ENCODE data around the gene TMEM208.

The TMEM208 gene

DNA sequence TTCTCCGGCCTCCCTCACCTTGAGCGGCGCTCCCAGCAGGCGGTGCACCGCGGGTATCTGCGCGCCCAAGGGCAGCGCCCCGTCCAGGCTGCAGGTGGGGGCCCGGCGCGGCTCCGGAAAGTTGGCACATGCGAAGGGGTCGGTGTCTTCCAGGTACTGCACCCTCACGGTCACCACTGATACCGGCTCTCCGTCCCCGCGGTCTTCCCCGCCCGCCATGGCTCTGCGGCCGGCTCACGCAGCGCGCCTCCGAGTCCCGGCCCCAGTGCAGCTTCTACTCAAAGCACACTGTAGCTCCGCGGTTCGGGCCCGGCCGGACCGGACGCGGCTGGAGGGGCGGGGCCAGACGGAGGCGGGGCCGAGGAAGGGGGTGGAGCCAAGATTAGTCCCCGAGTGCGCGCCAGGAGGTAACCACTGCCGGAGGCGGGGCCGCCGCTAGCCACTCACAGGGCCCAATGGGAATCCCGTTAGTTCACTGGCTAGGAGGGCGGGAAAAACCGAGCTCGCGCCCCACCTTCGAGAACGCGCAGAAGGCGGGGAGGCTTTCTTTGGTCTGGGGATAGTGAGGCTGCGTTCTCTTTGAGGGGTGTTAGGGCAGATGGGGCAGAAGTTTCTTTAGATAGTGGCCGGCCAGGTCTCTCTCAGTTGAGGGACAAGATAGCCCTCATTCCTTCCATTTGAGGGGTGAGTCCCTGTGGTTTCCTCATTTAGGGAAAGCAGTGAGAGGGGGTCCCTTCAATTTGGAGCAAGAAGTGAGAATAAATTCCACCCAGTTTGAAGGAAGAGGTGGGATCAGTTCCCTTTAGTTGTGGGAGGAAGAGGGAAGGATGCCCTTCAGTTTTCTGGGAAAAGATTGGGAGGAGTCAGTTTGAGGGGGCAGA is 20.5 kb downstream of the TMEM208 start, which contains the start of gene FHOD1:
Gene FHOD1, minus strand, starts transcription at position 290 of the 881 bp plus-strand sequence. Its CDS starts 71 bp downstream, at position 219.
- H3K4me3 ChIP-seq (ENCODE audit: low read depth, low read length), result peak within 1 kb of the TSS; percentile 77
- TF ChIP-seq, protein P1, sequence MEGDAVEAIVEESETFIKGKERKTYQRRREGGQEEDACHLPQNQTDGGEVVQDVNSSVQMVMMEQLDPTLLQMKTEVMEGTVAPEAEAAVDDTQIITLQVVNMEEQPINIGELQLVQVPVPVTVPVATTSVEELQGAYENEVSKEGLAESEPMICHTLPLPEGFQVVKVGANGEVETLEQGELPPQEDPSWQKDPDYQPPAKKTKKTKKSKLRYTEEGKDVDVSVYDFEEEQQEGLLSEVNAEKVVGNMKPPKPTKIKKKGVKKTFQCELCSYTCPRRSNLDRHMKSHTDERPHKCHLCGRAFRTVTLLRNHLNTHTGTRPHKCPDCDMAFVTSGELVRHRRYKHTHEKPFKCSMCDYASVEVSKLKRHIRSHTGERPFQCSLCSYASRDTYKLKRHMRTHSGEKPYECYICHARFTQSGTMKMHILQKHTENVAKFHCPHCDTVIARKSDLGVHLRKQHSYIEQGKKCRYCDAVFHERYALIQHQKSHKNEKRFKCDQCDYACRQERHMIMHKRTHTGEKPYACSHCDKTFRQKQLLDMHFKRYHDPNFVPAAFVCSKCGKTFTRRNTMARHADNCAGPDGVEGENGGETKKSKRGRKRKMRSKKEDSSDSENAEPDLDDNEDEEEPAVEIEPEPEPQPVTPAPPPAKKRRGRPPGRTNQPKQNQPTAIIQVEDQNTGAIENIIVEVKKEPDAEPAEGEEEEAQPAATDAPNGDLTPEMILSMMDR (IDR thresholded peaks at IDR 0.05; ENCODE audit: borderline replicate concordance, insufficient read depth, low read depth, low read length), result no peak

- TF ChIP-seq, protein P1 (IDR thresholded peaks at IDR 0.05; ENCODE audit: borderline replicate concordance, insufficient read depth, low read depth, low read length), result no peak
- H3K4me3 ChIP-seq (ENCODE audit: low read depth, low read length), result peak overlapping the region; percentile 55
Observed at GRCh38 chr16:67248073-67248400, 21.1 kb downstream of the TMEM208 start.

- peak within 1 kb of the TSS; percentile 55 for H3K4me3 ChIP-seq (ENCODE audit: low read depth, low read length)
- TF ChIP-seq, protein P1 (IDR thresholded peaks at IDR 0.05; ENCODE audit: borderline replicate concordance, insufficient read depth, low read depth, low read length), result 0 out of 2 replicates have a peak, but pooled peaks have one; percentile 30
Observed at GRCh38 chr16:67248401-67249177, 21.7 kb downstream of the TMEM208 start, which contains the start of gene SLC9A5. TSS of gene SLC9A5 (plus strand) at chr16:67248979. CDS start at chr16:67249015, 36 bp downstream.

DNA sequence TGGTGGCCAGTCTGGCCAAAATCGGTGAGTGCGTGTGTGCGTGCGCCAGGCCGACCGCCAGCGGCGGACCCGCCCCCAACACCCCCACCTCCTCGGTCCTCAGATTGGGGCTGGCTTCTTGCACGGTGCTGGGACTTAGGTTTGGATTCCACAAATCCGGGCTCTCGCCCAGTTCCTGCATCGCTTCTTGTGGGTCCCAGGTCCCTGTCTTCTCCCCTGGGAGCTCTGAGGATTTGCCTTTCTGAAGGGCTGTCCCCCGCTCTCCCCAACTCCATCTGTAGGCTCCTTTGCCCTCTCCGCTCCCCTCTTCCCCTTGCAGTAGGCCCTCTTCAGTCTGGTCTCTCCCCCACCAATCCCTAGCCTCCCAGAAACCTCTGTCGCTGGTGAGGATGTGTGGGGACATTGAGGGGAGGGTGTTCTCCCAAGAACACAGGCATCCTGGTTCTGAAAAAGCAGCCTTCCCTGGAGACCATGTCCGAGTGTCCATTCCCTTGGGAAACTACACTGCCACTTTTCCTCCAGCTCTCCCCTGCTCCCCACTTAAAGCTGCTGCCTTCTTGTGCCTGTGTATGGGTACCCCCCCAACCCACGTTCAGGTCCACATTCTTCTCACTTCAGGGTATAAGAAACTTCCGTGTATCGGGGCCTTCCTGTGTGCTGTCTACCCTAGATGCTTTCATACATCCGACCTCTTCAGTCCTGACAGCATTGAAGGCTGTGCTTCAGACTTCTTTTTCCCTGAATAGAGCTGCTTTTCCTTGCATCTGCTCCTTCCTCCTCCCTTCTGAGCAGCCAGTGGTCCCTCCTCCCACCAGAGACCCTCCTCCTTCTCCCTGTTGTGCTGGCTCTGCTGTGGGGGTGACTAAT is 22.5 kb downstream of the TMEM208 start:
- TF ChIP-seq, protein P1 (IDR thresholded peaks at IDR 0.05; ENCODE audit: borderline replicate concordance, insufficient read depth, low read depth, low read length), result no peak
- peak overlapping the region; percentile 55 for H3K4me3 ChIP-seq (ENCODE audit: low read depth, low read length)

- TF ChIP-seq, protein P1 (IDR thresholded peaks at IDR 0.05; ENCODE audit: borderline replicate concordance, insufficient read depth, low read depth, low read length), result no peak
- no peak overlapping the region for H3K4me3 ChIP-seq (ENCODE audit: low read depth, low read length)
Observed at GRCh38 chr16:67250045-67250327, 23.1 kb downstream of the TMEM208 start.

DNA sequence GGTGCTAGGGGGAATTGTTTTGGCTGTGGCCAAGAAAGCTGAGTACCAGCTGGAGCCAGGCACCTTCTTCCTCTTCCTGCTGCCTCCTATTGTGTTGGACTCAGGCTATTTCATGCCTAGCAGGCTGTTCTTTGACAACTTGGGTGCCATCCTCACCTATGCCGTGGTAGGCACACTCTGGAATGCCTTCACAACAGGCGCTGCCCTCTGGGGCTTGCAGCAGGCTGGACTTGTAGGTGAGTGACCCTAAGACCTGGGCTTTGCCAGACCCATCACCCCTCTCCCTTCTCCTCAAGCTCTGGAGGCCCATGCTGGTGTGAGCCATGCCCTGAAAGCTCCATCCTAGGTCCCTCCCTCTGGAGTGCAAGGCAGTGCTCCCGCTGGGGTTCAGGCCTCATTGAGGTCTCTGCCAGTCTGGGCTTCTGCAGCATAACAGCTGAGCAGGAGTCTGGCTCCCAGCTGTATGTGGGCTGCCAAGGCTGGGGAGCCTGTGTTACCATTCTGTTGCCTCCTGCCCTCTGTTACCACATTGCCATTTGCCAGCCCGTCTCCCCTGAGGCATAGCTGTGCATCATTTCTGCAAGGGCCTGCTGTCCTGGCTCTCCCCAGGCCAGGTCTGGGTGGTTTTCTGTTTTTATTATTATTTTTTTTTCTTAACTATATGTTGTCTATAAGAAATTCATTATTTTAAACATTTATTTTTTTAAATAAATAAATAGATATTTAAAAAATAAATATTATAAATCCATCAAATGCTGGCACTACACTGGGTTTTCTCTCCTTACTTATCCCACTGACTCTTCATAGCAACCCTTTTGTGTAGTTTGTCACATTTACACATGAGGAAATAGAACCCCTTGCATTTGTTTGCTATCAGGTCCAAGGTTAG is 25.9 kb downstream of the TMEM208 start:
- H3K4me3 ChIP-seq (ENCODE audit: low read depth, low read length), result no peak overlapping the region
- TF ChIP-seq, protein P1 (IDR thresholded peaks at IDR 0.05; ENCODE audit: borderline replicate concordance, insufficient read depth, low read depth, low read length), result no peak
